ENCODE results near the gene BACE1.
"Not testable (repeated sequence)": the region's sequence is repeated elsewhere in the genome, so short reads cannot be mapped to it uniquely, and the experiment has no call there.

Gene BACE1

DNA sequence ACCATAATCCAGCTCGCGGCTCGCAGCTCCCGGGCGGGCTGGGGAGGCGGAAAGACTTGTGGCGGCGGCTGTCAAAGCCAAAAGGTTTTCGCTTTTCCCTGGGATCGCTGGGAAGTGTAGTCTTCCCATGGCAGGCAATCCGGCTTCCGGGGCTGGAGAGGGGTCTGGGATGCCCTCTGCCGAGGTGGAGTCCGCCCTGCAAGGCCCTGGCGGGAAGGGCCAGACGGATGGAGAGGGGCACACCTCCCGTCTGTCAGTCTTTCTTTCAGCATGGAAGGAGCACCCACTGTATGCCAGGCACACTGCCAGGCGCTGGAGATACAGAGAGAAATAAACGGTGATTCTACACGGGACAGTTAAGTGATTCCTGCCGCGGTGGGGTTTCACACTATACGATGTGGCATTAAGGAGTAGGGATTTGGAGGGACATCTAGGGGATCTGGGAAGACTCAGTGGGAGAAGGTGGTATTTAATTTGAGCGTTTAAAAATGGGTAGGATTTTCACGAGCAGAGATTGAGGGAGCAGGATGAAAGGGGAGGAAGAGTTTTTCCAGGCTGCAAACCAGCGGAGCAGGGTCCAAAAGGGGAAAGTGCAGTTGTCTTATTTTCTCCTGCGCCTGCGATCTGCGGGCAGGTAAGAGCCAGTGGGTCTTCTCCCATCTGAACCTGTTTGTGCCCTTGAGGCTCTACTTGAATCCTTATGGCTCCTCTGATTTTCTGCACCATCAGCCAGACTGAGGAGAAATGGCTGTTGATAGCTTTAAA, at the start of gene BACE1:
Gene BACE1, minus strand, starts transcription at position 60 of the 765 bp plus-strand sequence. CDS start 461 bp downstream, outside the sequence.
- DNase-seq = peak; percentile 86

DNA sequence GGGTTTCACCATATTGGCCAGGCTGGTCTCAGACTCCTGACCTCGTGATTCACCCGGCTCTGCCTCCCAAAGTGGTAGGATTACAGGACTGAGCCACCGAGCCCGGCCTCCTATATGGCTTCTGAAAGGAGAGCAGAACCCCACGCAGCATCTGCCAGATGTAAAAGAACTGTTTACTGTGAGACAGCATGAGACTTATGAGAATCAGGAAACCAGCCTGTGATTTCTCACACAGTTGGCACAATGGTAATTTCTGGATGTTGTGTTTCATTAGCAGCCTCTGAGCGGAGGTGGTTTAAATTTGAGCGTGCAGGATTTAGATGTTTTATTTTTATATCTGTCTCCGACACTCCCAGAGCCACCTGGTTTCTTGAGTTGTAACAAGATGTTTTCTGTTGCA, 45.4 kb upstream of the BACE1 start:
- DNase-seq = no peak

DNA sequence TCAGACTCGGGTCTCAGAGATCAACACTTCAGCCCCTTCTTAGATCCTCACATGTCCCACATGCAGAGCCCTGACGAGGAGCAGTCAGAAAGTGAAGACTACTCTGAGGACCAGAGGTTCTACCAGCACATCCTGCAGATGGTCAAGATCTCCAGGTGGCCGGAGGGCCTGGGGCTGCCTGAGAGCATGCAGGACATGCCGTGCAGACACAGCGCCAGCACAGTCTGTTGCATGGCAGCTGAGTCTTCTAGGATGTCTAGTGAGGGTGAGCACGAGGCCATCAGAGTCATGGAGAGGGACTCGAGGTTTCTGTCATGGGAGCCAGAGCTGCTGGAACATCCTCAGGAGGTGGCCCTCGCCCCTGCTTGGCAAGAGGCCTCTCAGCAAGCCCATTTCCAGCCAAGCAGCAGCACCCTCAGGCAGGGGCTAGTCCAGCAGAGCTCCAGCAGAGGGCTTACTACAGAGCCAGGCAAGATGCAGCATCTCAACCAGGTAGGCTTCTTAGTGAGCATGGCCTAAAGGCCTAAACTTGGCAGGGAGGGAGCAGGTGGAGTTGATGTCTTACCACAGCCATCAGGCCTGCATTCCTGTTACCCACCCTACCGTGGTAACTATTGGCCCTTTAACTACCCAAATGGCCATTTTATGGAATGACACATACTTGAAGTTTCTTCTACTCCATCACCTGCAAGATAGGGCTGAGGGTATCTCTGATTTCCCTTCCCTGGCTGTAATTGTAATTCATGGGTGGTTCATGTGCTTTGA, 40.3 kb upstream of the BACE1 start:
- no peak for DNase-seq

DNA sequence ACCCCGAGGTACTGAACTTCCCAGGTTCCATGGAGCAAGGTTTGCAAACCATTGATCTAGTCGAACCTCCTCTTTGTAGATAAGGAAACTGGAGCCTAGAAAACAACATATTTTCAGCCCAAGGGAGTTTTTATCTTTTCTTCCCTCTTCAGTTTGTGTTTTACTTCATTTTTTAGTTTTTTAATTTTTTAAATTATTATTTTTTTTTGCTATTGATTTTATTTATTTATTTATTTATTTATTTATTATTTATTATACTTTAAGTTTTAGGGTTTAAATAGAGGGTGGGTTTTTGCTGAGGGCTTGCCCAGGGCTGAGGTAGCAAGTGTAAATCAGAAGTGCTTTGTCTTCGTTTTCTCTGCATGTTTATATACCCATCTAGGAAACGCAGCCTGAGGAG, 38.5 kb upstream of the BACE1 start:
- DNase-seq = no peak

DNA sequence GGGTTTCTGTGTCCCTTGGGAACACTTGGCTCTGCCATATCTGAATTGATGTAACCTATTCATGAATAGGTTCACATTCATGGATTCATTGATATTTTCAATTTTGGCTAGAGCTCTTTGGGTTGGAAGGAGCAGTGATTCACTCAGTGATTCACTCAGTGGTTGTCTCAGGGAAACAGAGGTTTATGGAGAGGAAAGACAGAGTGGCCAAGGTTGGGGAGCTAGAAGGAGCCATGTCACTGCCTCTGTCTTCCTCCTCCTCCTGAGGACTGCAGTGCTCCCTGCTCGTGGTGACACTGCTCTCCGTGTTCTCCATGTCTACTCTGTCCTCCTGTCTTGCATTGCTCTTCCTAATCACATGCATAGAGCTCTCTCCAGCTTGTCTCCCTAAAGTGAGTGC, 29.0 kb upstream of the BACE1 start:
- DNase-seq = peak; percentile 24

DNA sequence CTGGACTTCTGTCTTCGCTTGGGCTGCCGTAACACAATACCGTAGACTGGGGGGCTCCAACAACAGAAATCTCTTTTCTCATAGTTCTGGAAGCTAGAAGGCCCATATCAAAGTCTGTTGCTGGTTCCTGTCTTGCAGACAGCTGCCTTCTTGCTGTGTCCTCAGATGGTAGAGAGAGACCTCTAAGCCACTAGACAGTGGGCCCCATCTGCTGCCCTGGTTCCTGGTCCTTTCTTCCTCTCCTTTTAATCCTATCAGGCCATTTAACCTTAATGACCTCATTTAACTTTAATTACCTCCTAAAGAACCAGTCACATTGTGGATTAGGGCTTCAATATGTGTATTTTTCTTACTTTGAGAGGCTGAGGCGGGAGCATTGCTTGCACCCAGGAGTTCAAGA, 21.0 kb upstream of the BACE1 start:
- no peak for DNase-seq

DNA sequence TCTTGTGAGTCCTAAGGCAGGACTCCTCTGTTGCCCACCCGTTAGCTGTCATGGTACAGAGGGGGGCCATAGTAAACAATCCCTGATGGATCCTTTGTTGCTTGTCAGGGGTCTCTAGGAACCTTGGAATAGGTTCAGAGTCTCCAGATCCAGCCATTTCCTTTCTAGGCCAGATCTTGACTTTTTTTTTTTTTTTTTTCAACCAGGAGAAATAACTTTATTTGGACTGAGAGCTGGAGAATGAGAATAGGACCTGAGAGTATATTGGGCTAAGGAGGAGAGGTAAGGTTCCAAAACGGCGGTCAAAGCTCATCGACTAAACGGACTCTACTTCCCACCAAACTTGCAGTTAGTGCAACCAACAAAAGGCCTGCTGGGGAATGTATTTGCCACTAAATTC, 19.3 kb upstream of the BACE1 start:
- no peak for DNase-seq

DNA sequence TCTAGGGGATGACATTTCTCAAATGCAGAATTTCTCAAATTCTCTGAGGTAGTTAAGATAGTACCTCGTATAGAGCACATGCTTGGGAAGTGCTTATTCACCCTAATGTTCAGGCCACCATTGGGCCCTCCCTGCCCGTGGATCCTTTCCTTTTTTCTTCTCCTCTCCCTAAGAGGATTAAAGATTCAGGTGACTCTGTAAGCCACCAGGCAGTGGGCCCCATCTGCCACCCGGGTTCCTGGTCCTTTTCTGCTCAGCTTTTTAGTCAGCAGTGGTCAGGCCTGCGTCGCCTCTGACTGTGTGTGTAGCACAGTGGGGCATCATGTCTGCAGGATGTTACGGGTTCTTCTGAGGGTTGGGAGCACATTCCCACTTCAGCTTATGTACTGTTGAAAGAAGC, 18.8 kb upstream of the BACE1 start:
- DNase-seq = no peak

DNA sequence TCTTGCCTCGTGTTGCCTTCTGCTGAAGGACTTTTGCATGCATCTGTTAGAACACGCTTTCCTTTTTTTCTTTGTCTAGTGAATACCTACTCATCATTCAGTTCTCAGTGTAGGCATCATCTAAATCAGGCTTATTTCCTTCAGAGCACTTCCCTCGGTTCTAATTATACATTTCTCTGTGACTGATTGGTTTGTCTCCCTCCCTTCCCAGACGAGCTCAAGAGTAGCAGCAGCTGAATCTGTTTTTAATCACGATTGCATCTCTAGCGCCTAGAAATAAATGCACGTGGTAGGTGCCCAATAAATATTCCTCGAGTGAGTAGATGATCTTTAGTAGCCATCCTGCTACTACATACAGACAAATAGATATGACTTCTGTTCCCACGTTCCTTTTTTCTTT, 17.9 kb upstream of the BACE1 start:
- DNase-seq = peak; percentile 24

DNA sequence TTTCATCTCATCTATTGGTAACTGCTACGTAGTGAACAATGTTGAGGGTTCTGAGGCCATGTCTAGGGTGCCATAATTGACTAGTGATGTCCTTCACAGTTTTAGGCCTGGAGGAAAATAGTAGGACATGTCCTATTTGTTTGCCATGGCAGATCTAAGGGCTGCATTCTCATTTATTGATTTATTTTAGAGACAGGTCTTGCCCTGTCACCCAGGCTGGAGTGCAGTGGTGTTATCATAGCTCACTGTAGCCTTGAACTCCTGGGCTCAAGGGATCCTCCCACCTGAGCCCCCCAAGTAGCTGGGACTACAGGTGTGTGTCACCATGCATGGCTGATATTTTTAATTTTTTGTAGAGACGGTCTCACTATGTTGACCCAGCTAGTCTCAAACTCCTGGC, 16.8 kb upstream of the BACE1 start:
- no peak for DNase-seq

DNA sequence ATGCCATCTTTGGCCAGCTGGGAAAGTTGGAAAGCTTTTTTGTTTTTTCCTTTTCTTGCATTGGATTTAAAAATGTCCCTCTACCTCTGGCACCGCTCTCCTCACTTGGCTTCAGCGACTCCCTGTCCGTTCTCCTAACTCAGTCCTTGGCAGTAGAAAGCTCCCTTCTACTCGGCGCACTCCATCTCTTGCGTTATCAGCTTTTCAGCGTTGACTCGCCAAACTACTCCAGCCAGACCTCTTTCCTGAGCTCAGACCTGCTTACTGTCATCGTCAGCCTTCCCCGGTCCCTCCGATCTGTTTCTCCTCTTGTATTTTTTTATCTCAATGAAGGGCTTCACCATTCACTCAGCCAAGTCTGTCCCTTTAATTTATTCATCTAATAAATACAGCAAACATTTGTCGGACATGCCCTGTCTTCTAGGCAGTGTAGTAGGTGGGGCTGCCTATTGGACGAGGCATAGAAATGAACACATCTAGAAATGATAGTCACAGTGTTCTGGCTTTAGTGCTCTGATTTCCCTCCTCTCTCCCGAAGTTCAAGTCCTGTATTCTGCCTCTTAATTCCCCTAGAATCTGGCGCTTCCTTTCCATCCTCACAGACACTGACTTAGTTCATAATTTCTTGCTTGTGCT, 12.4 kb upstream of the BACE1 start:
- DNase-seq = peak; percentile 32

DNA sequence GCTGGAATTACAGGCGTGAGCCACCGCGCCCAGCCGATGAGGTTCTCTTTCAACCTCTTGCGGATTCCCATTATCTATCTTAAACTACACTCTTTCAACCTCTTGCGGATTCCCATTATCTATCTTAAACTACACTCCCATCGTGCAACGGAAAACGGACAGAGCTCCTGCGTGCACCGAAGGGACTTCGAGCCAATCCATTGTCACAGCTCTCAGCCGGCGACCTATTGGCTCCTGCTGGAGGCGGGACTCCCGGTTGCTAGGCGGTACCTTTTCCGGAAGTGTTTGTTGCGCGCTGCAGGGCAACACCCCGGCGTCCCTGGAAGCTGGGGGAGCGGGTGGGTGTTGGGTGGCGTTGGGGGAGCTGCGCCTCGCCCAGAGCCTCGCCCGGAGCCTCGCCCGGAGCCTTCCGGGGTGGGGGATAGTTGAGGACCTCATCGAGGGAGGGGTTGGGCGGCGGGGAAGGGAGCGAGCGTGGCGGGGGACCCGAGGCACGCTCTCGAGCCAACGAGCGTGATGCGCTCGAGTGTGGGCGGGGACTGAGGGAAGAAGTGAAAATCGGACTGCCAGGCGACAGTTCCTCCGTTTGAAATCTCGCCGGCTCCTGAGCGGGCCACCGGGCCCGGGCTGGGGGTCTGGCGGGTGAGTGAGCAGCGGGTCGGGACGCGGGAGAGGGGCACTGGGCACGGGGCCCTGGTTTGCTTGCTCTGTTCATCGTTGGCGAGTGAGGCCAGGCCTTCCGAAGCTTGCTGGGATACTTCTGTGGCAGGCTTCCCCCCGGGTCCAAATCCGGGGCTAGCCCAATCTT, 11.7 kb upstream of the BACE1 start, which contains the start of gene CEP164:
Gene CEP164, plus strand, starts transcription at position 288 of the 808 bp plus-strand sequence. CDS start 10,733 bp downstream, outside the sequence.
- peak; percentile 97 for DNase-seq

DNA sequence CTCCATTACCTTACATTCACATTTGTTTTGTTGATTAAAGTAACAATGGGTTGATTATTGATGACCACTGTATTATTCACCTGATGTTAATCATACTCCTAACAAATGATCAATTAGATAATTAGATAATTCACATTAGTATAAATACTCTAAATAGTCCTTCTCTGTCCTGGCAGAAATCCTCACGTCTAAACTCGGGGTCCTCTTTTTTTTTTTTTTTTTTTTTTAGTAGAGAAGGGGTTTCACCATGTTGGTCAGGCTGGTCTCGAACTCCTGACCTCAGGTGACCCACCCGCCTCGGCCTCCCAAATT, 11.2 kb upstream of the BACE1 start:
- DNase-seq = not testable (repeated sequence)

DNA sequence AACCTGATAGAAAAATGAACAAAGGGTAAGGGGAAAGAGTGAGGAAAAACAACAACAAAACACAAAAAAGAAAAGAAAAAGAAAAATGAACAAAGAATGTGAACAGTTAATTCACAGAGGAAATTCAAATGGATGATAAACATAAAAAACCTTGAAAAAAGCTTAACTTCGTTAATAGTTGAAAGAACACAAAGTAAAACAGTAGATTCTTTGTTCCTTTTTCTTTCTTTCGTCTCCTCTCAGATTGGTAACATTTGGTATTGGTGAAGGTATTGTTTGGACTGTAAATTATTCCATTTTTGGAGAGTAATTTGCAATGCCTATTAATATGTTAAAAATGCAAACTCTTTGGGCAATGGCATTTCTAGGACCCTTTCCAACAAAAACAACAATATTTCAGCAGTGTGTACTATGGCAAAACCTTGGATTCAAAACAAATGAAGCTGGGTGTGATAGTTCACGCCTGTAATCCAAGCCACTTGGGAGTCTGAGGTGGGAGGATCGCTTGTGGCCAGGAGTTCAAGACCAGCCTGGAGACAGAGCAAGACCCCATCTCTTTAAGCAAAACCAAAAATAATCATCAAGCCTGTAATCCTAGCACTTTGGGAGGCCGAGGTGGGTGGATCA, 3.3 kb upstream of the BACE1 start:
- peak; percentile 68 for DNase-seq

DNA sequence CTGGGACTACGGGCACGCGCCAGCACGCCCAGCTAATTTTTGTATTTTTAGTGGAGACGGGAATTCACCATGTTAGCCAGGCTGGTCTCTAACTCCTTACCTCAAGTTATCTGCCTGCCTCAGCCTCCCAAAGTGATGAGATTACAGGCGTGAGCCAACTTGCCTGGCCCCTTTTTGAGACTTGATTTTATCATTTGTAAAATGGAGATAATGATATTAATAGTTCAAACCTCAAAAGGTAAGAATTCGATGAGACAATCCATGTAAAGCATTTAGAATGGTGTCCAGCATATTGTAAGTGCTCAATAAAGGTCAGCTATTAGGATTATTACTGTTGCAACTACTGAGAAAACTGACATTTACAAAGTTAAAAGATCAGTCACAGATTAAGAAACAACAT, 2.7 kb upstream of the BACE1 start:
- no peak for DNase-seq

DNA sequence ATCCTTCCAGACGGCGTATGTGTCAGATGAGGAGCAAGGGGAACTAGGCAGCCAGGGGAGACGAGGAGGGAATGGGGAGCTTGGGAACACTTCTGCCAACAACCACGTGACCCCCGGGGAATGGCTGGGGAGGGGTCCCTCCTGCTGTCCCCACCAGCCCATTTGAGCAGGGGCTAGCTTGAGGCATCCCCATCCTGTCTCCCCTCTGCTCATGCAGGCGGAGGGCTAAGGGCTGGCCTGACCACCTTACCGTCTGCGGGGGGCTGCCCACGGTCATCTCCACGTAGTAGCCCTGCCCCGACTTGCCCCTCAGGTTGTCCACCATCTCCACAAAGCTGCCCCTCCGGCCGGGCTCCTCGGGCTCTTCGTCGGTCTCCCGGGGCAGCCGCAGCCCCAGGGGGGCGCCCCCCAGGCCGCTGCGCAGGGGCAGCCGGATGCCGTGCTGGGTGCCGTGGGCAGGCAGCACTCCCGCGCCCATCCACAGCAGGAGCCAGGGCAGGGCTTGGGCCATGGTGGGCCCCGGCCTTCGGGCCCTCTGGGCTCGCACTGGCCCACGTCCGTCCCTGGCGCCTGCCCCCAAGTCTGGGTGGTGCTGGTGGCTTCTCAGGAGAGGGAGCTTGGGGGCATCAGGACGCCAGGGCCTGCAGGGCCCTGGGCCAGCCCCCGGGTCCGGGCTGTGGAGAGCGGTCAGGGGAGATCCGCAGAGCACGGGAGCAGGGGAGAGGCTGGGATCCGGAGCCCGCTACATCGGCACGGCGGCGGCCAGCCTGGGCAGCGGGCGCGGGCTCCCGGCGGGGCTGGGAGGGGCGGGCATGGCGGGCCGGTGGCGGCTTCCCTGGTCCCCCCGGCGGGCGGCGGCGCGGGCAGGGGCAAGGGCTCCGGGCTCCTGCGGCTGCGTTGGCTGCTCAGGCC, 515 bp downstream of the BACE1 start:
- no peak for DNase-seq

DNA sequence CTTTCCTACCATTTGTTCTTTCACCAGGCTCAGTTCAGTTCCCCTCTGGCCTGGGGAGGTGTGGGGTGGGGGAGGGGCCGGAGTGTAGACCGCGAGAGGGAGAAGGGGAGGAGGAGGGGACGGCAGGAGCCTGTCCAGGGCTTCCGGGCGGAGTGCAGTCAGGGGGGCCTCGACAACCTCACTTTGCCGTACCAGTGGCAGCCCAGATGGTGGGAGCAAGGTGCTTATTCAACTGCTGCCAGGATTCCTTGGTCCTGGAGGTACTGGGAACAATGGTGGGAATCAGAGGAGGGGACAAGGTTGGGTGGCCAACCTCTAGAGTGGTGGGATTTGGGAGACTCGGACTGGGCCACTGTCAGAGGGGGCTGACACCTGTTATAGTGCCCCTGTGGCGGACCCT, 1.2 kb downstream of the BACE1 start:
- DNase-seq = no peak

DNA sequence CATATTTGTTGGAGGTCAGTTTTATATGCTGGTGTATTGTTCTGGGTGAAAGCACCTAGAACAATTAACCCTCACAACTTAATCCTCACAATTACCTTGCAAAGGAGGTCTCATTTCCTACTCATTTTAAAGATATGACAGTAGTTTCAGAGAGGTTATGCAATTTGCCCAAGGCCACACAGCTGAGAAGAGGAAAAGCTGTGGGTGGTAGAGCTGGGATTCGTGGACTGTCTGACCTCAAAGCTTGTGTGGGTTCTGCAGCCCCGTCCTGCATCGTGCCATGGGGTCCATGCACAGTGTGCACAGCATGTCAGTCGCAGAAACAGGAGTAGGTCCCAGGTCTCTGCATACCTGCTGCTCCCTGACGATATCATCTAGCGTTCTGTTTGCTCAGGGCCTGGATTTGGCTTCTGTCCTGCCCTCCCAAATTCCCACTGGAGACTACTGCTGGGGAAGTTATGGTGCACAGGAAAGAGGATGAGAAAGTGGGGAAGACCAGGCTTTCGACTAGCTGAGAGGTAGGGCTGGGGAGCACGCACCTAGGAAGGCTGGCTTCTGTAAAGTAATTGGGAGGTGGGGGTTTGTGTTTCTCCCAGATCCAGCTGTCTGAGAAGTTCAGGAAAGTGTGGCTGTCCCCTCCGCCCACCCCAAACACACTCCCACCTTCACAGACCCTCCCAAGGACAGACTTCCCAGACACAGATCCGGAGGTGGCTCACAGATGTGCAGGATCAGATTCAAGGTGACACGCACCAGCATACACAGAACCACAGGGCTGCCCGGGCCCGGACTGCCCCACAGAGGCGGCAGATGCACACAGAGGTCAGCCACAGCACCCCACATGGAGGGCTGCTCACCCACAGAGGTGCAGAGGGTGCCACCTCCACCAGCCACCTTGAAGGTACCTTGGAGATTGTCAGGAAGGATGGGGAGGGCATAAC, 2.0 kb downstream of the BACE1 start:
- no peak for DNase-seq

DNA sequence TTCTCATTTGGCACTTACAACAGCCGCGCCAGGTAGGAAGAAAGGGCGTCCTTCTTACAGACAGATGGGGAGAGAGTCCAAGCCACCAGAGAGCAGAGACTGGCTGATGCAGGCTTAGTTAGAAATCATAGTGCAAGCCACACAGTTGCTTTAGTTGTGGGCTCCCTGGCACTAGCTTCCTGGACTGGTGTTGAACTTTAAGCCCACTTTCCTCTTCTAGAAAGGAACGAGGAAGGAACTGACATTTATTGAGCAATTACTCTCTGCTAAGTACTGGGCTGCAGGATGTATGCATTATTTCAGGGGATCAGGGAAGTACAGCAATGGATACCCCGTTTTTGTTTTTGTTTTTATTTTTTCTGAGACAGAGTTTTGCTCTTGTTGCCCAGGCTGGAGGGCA, 3.0 kb downstream of the BACE1 start:
- no peak for DNase-seq

DNA sequence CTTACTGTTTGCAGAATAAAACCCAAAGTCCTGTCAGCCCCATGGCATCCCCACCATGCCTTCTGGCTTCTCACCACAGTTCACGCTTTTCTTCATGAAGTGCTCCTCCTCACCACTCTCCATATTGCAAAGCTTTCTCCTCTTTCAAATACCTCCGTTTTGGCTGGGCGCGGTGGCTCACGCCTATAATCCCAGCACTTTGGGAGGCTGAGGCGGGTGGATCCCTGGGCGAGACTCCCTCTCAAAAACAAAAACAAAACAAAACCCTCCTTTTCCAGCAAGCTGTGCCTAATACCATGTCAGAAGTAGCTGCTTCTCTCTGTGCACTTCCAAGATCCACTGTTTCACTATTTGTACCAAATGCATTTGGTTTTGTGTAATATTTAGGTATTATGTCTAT, 6.7 kb downstream of the BACE1 start:
- no peak for DNase-seq
